Stimulated activated CD4-positive, alpha-beta T cell treated with anti-CD3 and anti-CD28 coated beads, TNF-alpha, amount 100 ng/mL, for 48 hours (primary cell): ENCODE measurements around the gene FOXA1.

Experiments
- DNase-seq, 3 donors: peaks; one replicate each; pipeline ENCODE4 v3.0.0-alpha.2; 2020; ENCODE audit warnings: low read depth in 3 of 3

FOXA1 gene

GRCh38 chr14:37602605-37603453, 7.8 kb upstream of the FOXA1 start:
- DNase-seq, result no peak

- no peak for DNase-seq
Observed at GRCh38 chr14:37601865-37602264, 6.8 kb upstream of the FOXA1 start.

- no peak for DNase-seq
Observed at GRCh38 chr14:37600880-37601741, 6.1 kb upstream of the FOXA1 start.

- DNase-seq, result no peak
Observed at GRCh38 chr14:37599507-37600368, 4.7 kb upstream of the FOXA1 start.

- no peak for DNase-seq
Observed at GRCh38 chr14:37598747-37599506, 3.9 kb upstream of the FOXA1 start.

- DNase-seq, result no peak
Observed at GRCh38 chr14:37597914-37598746, 3.1 kb upstream of the FOXA1 start.

- no peak for DNase-seq
Observed at GRCh38 chr14:37597538-37597913, 2.5 kb upstream of the FOXA1 start.

GRCh38 chr14:37596790-37597472, 1.9 kb upstream of the FOXA1 start:
- no peak for DNase-seq

GRCh38 chr14:37595809-37596621, 966 bp upstream of the FOXA1 start:
- peak; percentile 53 to 77 (median 61) for DNase-seq

- DNase-seq, result no peak
Observed at GRCh38 chr14:37594238-37594970, 645 bp downstream of the FOXA1 start.

GRCh38 chr14:37593511-37594237, 1.4 kb downstream of the FOXA1 start:
- DNase-seq, result no peak

- no peak for DNase-seq
Observed at GRCh38 chr14:37592482-37593408, 2.3 kb downstream of the FOXA1 start.

GRCh38 chr14:37591941-37592481, 3.0 kb downstream of the FOXA1 start:
- DNase-seq, result no peak

- DNase-seq, result no peak
Observed at GRCh38 chr14:37591311-37591940, 3.6 kb downstream of the FOXA1 start.

- DNase-seq, result no peak
Observed at GRCh38 chr14:37590428-37591139, 4.5 kb downstream of the FOXA1 start.
